Effector memory CD4-positive, alpha-beta T cell (primary cell): ENCODE measurements around the gene RARRES1.
"Not testable (repeated sequence)": the region's sequence is repeated elsewhere in the genome, so short reads cannot be mapped to it uniquely, and the experiment has no call there.

Source experiments
- DNase-seq, 3 donors: peaks; one replicate each; pipeline ENCODE4 v3.0.0-alpha.2; 2020
- H3K27ac ChIP-seq: 2 replicates; pipeline ENCODE4 v1.7.0; 2013; ENCODE audit warnings: mild to moderate bottlenecking, low read length, moderate library complexity; ENCODE audit not compliant: insufficient read depth, poor library complexity, severe bottlenecking
- H3K27me3 ChIP-seq: replicated peaks from 2 replicates; pipeline ENCODE4 v1.7.0; 2013; ENCODE audit warnings: mild to moderate bottlenecking, low read length; ENCODE audit not compliant: insufficient read depth, control insufficient read depth, poor library complexity, severe bottlenecking
- H3K36me3 ChIP-seq: 2 replicates; pipeline ENCODE4 v1.7.0; 2013; ENCODE audit warnings: mild to moderate bottlenecking, low read length, moderate library complexity; ENCODE audit not compliant: control insufficient read depth, insufficient read depth
- H3K4me1 ChIP-seq: 2 replicates; pipeline ENCODE4 v1.7.0; 2013; ENCODE audit warnings: low read length, mild to moderate bottlenecking; ENCODE audit not compliant: control insufficient read depth, insufficient read depth, poor library complexity, severe bottlenecking
- H3K4me3 ChIP-seq: 2 replicates; pipeline ENCODE4 v1.7.0; 2013; ENCODE audit warnings: low read length, low read depth, mild to moderate bottlenecking; ENCODE audit not compliant: insufficient read depth, poor library complexity, severe bottlenecking
- H3K9me3 ChIP-seq: 2 replicates; pipeline ENCODE4 v1.7.0; 2013; ENCODE audit warnings: mild to moderate bottlenecking, low read length, moderate library complexity; ENCODE audit not compliant: control insufficient read depth

Gene RARRES1

DNA sequence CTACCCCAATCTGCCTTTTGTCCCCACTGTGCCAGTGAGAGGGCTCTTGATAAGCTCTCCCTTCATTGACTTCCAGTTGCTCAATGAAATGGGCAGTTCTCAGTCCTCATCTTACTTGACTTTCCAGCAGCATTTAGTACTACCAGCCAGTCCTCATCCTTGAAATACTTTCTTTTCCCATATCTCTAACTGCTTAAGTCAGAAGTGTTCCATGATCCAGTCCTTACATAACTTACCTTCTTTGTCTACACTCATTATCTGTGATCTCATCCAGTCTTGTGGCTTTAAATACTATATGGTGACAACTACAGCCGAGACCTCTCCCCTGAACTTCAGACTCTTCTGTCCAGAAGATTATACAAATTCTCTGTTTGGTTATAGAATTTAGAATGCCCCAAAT lies 28.7 kb downstream of the RARRES1 start:
- Histone ChIP-seq H3K27ac (no peak overlapping the region), H3K27me3 (no peaks in the 10 kb centered on the region), H3K4me3 (no peak overlapping the region), H3K9me3 (no peaks in the 10 kb centered on the region), H3K36me3 (peaks cover 4% of the 10 kb centered on the region), H3K4me1 (no peaks in the 10 kb centered on the region)
- DNase-seq = no peak

DNA sequence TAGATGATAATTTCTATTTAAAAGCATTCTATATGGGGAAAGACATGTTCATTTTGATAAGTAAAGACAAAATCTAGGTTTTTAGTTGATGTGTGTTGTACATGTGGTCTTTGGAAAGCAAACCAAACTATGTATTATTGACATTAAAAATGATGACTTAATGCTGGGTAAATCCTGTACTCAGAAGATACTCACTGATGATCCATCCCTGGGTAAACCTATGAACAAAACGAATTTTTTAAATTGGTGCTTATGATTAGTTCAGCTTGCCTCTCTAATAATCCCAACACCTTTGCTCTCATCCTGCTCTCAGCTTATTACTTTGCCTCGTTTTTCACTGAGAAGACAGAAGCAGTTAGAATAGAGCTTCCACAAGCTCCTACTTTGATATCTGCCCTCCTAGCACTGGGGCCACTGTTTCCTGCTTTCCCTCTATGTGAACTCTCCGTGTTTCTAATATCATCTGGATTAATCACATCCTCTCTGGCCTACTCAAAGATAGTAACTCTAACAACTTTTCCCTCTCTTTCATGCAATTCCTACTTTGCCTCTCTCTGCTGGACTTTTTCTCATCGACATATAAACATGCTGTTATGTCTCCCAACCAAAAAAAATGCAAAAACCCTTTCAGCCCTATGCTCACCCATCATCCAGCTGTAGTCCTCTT lies 29.3 kb downstream of the RARRES1 start:
- H3K27me3 ChIP-seq = no peaks in the 10 kb centered on the region
- no peak for DNase-seq
- H3K4me3 ChIP-seq = no peak overlapping the region

DNA sequence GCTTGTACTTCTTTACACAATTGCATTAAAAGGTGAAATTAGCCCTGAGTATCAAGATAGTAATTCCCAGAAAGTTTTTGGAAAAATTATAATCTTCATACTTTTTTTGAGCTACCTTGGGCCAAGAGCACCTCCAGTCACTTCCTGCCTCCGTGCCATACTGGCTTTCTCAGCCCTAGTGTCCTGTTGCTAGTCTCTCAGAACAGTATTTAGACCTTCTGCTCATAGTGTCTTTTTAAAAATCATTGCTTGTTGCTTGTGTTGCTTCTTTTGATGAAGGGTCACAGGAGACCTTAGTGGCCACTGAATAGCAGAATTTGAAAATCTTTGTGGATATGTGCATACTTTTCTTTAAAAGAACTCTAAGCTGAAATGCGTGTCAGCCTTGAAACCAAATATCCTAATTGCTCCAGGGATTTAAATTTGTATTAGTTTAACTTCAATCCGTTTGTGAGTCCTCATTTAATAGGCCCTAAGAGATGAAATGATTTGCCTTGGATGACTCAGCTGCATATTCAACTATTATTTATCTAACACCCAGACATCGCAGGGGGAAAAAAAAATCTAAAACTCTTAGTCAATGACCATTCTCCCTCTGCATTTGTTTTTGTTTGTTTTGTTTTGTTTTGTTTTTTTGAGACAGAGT lies 30.7 kb downstream of the RARRES1 start:
- Histone ChIP-seq H3K4me1 (no peaks in the 10 kb centered on the region), H3K36me3 (peaks cover 4% of the 10 kb centered on the region), H3K27ac (no peak overlapping the region), H3K27me3 (no peaks in the 10 kb centered on the region), H3K4me3 (no peak overlapping the region), H3K9me3 (no peaks in the 10 kb centered on the region)
- DNase-seq = no peak

More for the DNA sequence above, 29.3 kb downstream of the RARRES1 start:
- no peak overlapping the region for H3K27ac ChIP-seq
- no peaks in the 10 kb centered on the region for H3K4me1 ChIP-seq
- H3K9me3 ChIP-seq = no peaks in the 10 kb centered on the region
- H3K36me3 ChIP-seq = peaks cover 4% of the 10 kb centered on the region

DNA sequence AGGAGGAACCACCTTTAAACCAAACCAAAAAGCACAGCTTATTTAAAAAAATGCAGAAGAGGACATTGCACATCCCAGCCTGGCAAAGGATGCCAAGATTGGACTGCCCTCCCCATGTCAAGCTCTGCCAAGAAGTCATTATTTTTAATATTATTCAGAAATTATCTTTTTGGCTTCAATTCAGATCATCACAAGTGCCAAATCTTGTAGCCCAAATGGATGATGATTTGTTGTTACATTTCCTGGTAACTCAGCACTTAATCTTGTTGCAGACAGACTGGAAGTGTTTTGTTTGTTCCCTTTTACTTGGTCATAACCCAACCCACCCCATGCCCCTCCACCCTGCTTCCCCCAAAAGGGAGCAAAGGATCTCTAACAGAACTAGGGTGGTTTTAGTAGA lies 31.7 kb downstream of the RARRES1 start:
- Histone ChIP-seq H3K27ac (no peak overlapping the region), H3K36me3 (peaks cover 4% of the 10 kb centered on the region), H3K9me3 (no peaks in the 10 kb centered on the region), H3K4me3 (no peak overlapping the region), H3K4me1 (no peaks in the 10 kb centered on the region), H3K27me3 (no peaks in the 10 kb centered on the region)
- no peak for DNase-seq

DNA sequence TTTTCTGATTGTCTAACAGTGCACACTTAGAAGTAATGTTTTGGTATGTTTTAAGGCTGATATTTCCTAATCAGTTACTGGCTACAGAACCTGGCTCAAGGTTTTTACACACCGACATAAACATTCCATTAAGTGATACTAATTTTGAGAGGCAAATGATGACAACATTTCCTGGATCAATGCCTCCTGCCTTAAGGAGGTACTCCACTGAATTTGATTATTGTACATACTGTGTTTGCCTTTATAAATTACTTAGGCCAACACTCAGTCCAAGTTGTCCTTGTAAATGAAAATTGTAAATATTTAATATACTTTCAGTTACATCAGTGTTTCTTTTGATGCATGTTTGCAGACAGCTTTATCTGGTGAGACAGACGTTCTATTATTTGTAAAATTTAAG lies 35.6 kb downstream of the RARRES1 start:
- H3K27me3 ChIP-seq = no peaks in the 10 kb centered on the region
- H3K27ac ChIP-seq = no peak overlapping the region
- no peak overlapping the region for H3K4me3 ChIP-seq
- DNase-seq = no peak
- H3K4me1 ChIP-seq = no peaks in the 10 kb centered on the region
- H3K36me3 ChIP-seq = no peaks in the 10 kb centered on the region
- no peaks in the 10 kb centered on the region for H3K9me3 ChIP-seq

DNA sequence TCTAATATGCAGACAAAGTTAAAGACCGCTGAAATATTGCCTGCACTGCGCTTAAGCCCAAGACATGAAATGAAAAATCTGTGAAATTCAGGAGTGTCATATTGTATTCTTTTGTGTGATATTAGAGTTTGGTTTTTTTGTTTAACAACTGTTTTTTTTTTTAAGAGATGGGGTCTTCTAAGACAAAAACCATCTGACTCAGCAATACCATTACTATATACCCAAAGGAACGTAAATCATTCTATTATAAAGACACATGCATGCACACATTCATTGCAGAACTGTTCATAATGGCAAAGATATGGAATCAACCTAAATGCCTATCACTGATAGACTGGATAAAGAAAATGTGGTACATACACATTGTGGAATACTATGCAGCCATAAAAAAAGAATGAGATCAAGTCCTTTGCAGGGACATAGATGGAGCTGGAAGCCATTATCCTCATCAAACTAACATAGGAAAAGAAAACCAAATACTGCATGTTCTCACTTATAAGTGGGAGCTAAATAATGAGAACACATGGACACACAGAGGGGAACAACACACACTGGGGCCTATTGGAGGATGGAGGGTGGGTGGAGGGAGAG lies 38.3 kb downstream of the RARRES1 start:
- H3K4me1 ChIP-seq, DNase-seq, H3K27ac ChIP-seq, H3K4me3 ChIP-seq, H3K27me3 ChIP-seq, H3K9me3 ChIP-seq, H3K36me3 ChIP-seq: not testable (repeated sequence)

DNA sequence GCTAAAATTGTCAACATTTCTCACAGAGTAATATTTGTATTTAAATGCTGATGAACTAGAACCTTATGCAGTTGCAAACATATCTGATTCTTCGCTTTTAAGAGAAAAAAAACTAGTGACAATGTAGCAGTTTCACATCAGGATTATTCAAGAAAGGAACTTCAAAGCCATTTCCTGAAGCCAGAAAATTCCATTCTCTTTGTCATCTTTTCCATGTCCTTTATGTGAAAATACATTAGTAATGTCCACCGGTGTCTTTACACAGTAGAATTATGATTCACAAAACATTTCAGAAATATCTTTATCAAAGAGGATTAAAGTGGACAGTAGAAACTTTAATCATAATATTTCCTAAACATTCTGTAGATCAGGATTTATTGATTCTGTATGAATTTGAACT lies 47.1 kb downstream of the RARRES1 start:
- Histone ChIP-seq H3K27me3 (no peaks in the 10 kb centered on the region), H3K4me1 (no peaks in the 10 kb centered on the region), H3K4me3 (no peak overlapping the region), H3K27ac (no peak overlapping the region), H3K36me3 (peaks cover 21% of the 10 kb centered on the region), H3K9me3 (no peaks in the 10 kb centered on the region)
- no peak for DNase-seq

DNA sequence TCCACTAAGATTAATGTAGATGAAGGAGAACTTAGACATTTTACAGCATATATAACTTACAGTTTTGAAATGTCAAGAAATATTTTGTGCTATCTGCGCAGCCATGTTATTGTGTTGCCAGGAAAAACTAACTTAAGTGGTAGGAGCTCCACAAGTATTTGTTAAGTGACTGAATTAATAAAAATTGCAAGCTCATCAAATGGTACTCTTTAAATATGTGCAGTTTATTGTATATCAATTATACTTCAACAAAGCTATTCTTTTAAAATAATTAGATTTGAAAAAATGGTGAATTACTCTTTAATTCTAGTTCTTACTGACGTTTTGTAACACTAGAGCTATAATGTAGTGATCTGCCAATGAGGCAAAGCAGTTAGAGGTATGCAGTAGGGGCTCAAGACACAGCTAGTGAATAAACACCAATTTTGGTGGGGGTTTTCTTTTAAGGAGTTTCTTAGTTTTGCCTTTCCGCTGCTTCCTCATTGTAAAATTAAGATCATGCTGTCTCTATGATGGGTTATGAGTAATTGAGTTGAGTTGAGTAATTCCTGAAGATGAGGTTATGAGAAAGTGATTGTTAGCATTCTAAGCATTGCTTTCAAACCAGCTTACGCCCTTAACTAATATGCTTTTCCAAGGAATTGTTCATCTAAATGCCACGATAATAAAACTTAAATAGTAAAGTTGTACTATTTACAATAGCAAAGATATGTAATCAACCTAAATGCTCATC lies 48.9 kb downstream of the RARRES1 start:
- Histone ChIP-seq H3K27ac (no peak overlapping the region), H3K36me3 (peaks cover 23% of the 10 kb centered on the region), H3K9me3 (no peaks in the 10 kb centered on the region), H3K4me3 (no peak overlapping the region), H3K27me3 (no peaks in the 10 kb centered on the region), H3K4me1 (no peaks in the 10 kb centered on the region)
- DNase-seq = no peak

DNA sequence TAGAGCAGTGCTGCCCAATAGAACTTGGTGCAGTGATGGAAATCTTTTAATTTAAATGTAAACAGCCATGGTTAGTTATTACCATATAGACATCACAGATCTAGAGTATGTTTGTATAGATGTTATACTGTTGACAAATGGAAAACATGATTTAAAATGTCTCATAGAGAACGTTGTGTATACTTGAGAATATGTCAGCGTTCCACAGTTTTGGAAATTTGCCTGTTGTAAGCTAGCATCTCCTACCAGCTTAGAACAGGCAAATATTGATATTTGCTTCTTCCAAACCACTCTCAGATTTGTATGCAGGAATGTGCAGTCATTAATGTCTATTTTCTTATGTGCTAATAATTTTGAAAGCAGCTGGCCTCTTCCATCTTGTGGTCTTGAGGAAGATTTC lies 51.4 kb downstream of the RARRES1 start:
- Histone ChIP-seq H3K36me3 (peaks cover 22% of the 10 kb centered on the region), H3K4me3 (no peak overlapping the region), H3K27me3 (no peaks in the 10 kb centered on the region), H3K9me3 (no peaks in the 10 kb centered on the region), H3K27ac (no peak overlapping the region), H3K4me1 (no peaks in the 10 kb centered on the region)
- DNase-seq = no peak

DNA sequence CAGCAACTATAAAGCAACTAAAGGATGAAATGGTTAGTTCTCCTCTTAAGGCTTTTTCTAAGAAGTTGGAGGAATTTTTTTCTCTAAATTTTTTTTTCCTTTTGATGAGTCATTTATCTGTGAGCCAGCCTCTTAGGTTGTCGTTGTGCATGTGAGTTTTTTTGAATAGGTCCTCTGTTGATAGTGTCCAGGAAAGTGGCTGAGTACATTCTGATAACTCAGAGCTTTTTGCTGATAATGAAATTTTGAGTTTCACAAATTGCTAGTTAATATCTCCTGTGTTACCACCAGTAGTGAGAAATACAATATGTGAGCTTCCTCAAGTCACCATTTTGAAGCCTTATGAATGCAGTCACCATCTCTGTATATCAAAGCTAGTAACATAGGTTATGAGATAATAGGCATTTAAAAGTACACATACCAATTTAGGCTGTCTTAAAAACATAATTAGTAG lies 52.7 kb downstream of the RARRES1 start:
- H3K27ac ChIP-seq = no peak overlapping the region

More for the DNA sequence above, 52.7 kb downstream of the RARRES1 start:
- H3K4me3 ChIP-seq = no peak overlapping the region
- no peaks in the 10 kb centered on the region for H3K27me3 ChIP-seq
- H3K4me1 ChIP-seq = no peaks in the 10 kb centered on the region
- DNase-seq = no peak
- H3K36me3 ChIP-seq = peaks cover 18% of the 10 kb centered on the region
- H3K9me3 ChIP-seq = no peaks in the 10 kb centered on the region
